Measurements from ENCODE around the gene PRCC. TPM values are rescaled to one million over a fixed set of nuclear protein-coding genes. Genes with fewer than 3 reads are reported as not detected.

Gene PRCC
- total RNA-seq, 2 donors from 2014 or later = 67.7 to 84.4 TPM

DNA sequence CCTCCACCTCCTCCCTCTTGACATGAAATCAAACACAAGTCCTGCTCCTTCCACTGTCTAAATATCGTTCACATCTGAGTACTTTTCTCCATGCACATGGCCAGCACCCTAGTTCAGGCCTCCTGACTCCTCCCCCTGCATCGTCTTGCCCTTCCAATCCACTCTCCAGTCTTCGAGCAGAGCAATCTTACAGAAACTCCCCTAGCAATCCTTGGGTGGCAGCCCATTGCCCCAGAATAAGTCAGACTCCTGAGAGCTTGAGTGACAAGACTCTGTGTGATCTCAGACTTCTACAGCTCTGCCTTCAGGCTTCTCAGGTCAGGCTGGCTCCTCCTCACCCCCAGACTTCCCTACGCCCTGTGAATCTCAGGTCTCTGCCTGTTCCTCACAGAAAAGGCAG is 43.8 kb downstream of the PRCC start:
- DNase-seq (no peak), ATAC-seq (replicated peaks in 1 of 2) (no peak)
- peak overlapping the region; percentile 29 for H3K27ac Mint-ChIP-seq
- H3K4me3 Mint-ChIP-seq = peak overlapping the region; percentile 92 to 93
- peaks cover 52 to 63% of the 10 kb centered on the region in 2 donors for H3K36me3 Mint-ChIP-seq (ENCODE audit: insufficient read depth in 2 of 2)
- H3K27me3 Mint-ChIP-seq (ENCODE audit: low read depth) = no peaks in the 10 kb centered on the region
- H3K4me1 Mint-ChIP-seq (ENCODE audit: low read depth) = peaks cover 86% of the 10 kb centered on the region
- no peaks in the 10 kb centered on the region for H3K9me3 Mint-ChIP-seq

DNA sequence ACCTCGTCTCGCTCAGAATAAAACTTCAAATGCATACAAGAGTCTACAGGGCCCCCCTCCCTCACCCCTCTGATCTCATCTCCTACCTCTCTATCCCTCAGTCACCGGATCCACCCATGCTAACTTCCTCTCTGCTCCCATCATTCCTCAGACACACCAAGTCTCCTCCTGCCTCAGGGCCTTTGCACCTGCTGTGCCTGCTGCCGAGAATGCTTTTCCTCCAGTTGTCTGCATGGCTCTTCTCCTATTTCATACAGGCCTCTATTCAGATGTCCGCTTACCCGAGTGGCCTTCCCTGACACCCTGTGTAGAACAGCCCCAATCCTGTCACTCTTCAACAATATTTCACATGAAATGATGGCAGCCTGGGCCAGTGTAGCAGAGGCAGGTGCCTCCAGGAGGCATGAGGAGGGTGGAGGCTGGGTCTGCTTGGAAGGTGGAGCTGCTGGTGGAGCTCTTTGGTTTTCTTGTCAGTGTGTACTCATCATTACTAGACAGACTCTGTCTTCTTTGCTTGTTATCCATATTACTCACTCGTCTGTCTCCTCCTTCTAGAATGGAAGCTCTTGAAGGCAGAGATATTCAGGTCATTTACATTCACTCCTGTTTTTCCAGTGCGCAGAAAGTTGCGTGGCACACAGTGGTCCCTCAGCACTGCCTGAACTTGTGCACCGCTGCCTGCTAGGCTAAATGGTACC is 45.1 kb downstream of the PRCC start:
- Mint-ChIP-seq H3K36me3 (ENCODE audit: insufficient read depth in 2 of 2) (peaks cover 53 to 56% of the 10 kb centered on the region in 2 donors), H3K4me1 (ENCODE audit: low read depth) (peaks cover 83% of the 10 kb centered on the region), H3K4me3 (peak overlapping the region; percentile 92 to 93), H3K9me3 (no peaks in the 10 kb centered on the region), H3K27ac (peak overlapping the region; percentile 29), H3K27me3 (ENCODE audit: low read depth) (no peaks in the 10 kb centered on the region)
- DNase-seq (no peak), ATAC-seq (replicated peaks in 1 of 2) (no peak)

GRCh38 chr1:156813298-156813697 is 46.0 kb downstream of the PRCC start:
- ATAC-seq (replicated peaks in 1 of 2) = no peak
- no peak for DNase-seq
- Mint-ChIP-seq H3K4me3 (peak overlapping the region; percentile 92 to 93), H3K27me3 (ENCODE audit: low read depth) (no peaks in the 10 kb centered on the region), H3K4me1 (ENCODE audit: low read depth) (peaks cover 83% of the 10 kb centered on the region), H3K9me3 (no peaks in the 10 kb centered on the region), H3K27ac (peak overlapping the region; percentile 29), H3K36me3 (ENCODE audit: insufficient read depth in 2 of 2) (peaks cover 45 to 47% of the 10 kb centered on the region in 2 donors)

- no peaks in the 10 kb centered on the region for H3K9me3 Mint-ChIP-seq
- H3K4me3 Mint-ChIP-seq = peak overlapping the region; percentile 92 to 93
- peak overlapping the region; percentile 97 for H3K27ac Mint-ChIP-seq
- ATAC-seq (replicated peaks in 1 of 2) (peak; percentile 32 to 41), DNase-seq (peak; percentile 61 to 67)
- H3K36me3 Mint-ChIP-seq (ENCODE audit: insufficient read depth in 2 of 2) = peaks cover 44 to 45% of the 10 kb centered on the region in 2 donors
- H3K4me1 Mint-ChIP-seq (ENCODE audit: low read depth) = peaks cover 83% of the 10 kb centered on the region
- no peaks in the 10 kb centered on the region for H3K27me3 Mint-ChIP-seq (ENCODE audit: low read depth)
Measured at GRCh38 chr1:156813750-156814570, 46.6 kb downstream of the PRCC start.

- H3K9me3 Mint-ChIP-seq = no peaks in the 10 kb centered on the region
- H3K27ac Mint-ChIP-seq = peak overlapping the region; percentile 97
- peaks cover 44% of the 10 kb centered on the region in 2 donors for H3K36me3 Mint-ChIP-seq (ENCODE audit: insufficient read depth in 2 of 2)
- peak; percentile 57 to 66 for DNase-seq
- H3K27me3 Mint-ChIP-seq (ENCODE audit: low read depth) = no peaks in the 10 kb centered on the region
- peak in 1 of 2 donors; percentile 26 for ATAC-seq (replicated peaks in 1 of 2)
- peak overlapping the region; percentile 92 to 93 for H3K4me3 Mint-ChIP-seq
- peaks cover 76% of the 10 kb centered on the region for H3K4me1 Mint-ChIP-seq (ENCODE audit: low read depth)
Measured at GRCh38 chr1:156814571-156815260, 47.4 kb downstream of the PRCC start.

DNA sequence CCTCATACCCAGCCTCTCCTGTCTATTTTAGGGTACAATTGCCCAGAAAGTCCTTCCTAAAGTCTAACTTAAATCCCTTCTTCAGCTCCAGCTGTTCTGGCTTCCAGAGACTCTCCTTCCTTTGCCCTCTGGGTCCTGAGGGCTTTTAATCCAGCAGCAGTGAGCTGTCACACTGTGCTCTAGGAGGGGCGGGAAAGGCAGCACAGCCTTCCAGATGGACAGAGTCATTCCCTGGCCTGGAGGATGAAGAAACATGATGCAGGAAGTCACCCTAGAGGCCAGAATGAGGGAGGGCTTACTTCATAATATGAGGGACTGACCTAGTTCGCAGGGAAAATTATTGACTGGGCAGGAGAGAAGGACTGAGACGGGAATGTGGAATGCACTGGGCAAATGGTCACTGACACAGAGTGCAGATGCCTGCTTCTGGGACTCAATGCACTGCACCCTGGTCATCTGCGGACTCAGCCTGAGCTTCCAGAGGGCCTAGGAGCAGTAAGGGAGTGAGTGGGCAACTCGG is 48.0 kb downstream of the PRCC start:
- Mint-ChIP-seq H3K4me1 (ENCODE audit: low read depth) (peaks cover 69% of the 10 kb centered on the region), H3K27me3 (ENCODE audit: low read depth) (no peaks in the 10 kb centered on the region), H3K27ac (peak overlapping the region; percentile 97), H3K4me3 (peak overlapping the region; percentile 92 to 93), H3K36me3 (ENCODE audit: insufficient read depth in 2 of 2) (peaks cover 43% of the 10 kb centered on the region in 2 donors), H3K9me3 (no peaks in the 10 kb centered on the region)
- ATAC-seq (replicated peaks in 1 of 2) (no peak), DNase-seq (no peak)

DNA sequence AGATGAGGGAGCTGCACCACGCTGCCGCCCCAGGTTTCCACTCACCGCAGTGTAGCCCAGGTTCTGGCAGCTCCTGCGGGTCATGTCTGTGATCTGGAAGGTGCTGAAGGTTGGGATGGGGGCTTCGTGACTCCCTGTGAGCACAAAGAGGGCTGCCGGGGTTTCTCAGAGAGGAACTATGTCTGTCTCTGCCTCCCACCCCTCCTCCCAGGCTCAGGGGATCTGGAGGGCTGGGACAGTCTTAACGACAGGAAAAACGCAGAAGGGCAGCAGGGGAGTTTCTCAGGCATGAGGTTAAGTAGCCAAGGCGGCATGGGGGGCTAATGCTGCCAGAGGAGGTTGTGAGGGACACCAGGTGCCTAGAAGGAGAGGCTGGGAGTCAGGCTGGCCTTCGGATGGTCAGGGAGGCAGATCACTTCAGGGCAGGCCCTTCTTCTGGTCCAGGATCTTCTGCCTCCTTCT is 48.7 kb downstream of the PRCC start:
- no peak for ATAC-seq (replicated peaks in 1 of 2)
- Mint-ChIP-seq H3K27me3 (ENCODE audit: low read depth) (no peaks in the 10 kb centered on the region), H3K27ac (peak overlapping the region; percentile 97), H3K36me3 (ENCODE audit: insufficient read depth in 2 of 2) (peaks cover 45 to 46% of the 10 kb centered on the region in 2 donors), H3K4me3 (peak overlapping the region; percentile 92 to 93), H3K4me1 (ENCODE audit: low read depth) (peaks cover 71% of the 10 kb centered on the region), H3K9me3 (peaks cover 4 to 6% of the 10 kb centered on the region in 2 donors)
- no peak for DNase-seq

DNA sequence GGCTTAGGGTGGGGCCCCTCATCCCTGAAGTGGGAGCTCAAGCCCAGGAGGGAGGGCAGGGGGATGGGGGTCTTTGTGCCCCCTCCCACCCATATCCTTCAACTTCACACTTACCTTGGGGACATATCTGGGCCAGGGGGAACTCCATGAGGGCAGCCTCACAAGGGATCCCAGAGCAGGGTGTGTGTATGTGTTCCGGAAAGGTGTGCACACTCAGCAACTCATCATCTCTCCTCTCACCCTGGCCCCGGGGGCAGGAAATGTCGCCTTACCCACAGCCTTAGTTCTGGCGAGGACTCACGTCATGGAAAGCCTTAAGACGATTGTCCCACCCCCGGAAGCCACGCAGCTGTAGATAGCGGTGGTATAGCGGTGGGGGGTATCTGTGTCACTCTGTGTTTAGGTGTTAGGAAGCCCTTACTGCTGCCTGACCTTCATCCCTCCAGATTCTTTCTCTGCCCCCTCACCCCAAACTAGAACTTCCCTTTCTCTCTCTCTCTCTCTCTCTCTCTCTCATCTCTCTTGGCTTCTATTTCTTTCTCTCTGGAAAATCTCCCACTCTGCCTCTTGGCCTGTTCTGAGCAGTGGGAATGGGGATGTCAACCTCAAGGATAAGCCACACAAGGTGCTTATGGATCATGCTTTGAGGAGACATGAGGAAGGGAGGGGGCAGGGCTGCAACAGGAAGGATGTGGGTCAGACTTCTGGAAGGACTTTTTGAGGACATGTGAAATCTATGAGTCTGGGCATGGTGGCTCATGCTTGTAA is 49.4 kb downstream of the PRCC start, which contains the start of gene SH2D2A:
Gene SH2D2A (minus strand): TSS at position 288 of the 768 bp plus-strand sequence. CDS start 140 bp downstream, at position 148.
- DNase-seq (peak; percentile 95), ATAC-seq (replicated peaks in 1 of 2) (peak; percentile 92 to 95)
- H3K9me3 Mint-ChIP-seq = peaks cover 7 to 9% of the 10 kb centered on the region in 2 donors
- peaks cover 71% of the 10 kb centered on the region for H3K4me1 Mint-ChIP-seq (ENCODE audit: low read depth)
- H3K4me3 Mint-ChIP-seq = peak within 1 kb of the TSS; percentile 92 to 93
- peak within 1 kb of the TSS; percentile 97 for H3K27ac Mint-ChIP-seq
- no peaks in the 10 kb centered on the region for H3K27me3 Mint-ChIP-seq (ENCODE audit: low read depth)
- peaks cover 39 to 43% of the 10 kb centered on the region in 2 donors for H3K36me3 Mint-ChIP-seq (ENCODE audit: insufficient read depth in 2 of 2)

DNA sequence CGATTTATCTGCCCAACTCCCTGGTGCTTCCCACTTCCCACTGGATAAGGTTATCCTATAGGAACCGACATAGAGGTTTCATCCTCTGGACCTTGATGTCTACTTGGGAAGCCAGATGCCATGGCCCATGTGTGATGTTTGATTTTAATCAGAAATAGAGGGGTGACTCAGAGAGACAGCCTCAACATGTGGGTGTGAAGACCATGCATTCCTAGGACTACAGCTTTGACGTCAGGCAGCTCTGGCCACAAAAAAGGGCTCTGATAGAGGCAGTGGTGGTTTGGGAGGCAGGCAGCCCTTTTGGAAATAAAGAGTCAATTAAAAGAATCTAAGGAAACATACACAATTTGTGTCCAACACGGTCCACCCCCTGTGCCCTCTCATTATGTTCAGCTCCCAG is 54.5 kb downstream of the PRCC start:
- Mint-ChIP-seq H3K4me3 (peak overlapping the region; percentile 60 to 62), H3K27me3 (ENCODE audit: low read depth) (no peaks in the 10 kb centered on the region), H3K36me3 (ENCODE audit: insufficient read depth in 2 of 2) (peaks cover 6 to 10% of the 10 kb centered on the region in 2 donors), H3K9me3 (peaks cover 7 to 11% of the 10 kb centered on the region in 2 donors), H3K27ac (peak overlapping the region; percentile 74), H3K4me1 (ENCODE audit: low read depth) (peaks cover 49% of the 10 kb centered on the region)
- ATAC-seq (replicated peaks in 1 of 2) (peak; percentile 92), DNase-seq (peak; percentile 68 to 73)

GRCh38 chr1:156822680-156823079 is 55.3 kb downstream of the PRCC start:
- Mint-ChIP-seq H3K27me3 (ENCODE audit: low read depth) (no peaks in the 10 kb centered on the region), H3K36me3 (ENCODE audit: insufficient read depth in 2 of 2) (peaks cover 5 to 10% of the 10 kb centered on the region in 2 donors), H3K9me3 (peaks cover 7 to 11% of the 10 kb centered on the region in 2 donors), H3K4me1 (ENCODE audit: low read depth) (peaks cover 43% of the 10 kb centered on the region), H3K27ac (peak overlapping the region; percentile 17), H3K4me3 (peak overlapping the region; percentile 35 to 40)
- DNase-seq (no peak), ATAC-seq (replicated peaks in 1 of 2) (peak; percentile 26 to 38)

- ATAC-seq (replicated peaks in 1 of 2) = no peak
- Mint-ChIP-seq H3K4me1 (ENCODE audit: low read depth) (peaks cover 40% of the 10 kb centered on the region), H3K9me3 (peaks cover 7 to 11% of the 10 kb centered on the region in 2 donors), H3K27me3 (ENCODE audit: low read depth) (no peaks in the 10 kb centered on the region), H3K4me3 (peak overlapping the region in 1 of 2 donors; percentile 40), H3K27ac (peak overlapping the region; percentile 17), H3K36me3 (ENCODE audit: insufficient read depth in 2 of 2) (peaks cover 5 to 10% of the 10 kb centered on the region in 2 donors)
- DNase-seq = no peak
Measured at GRCh38 chr1:156823210-156823790, 56.0 kb downstream of the PRCC start.

Measured in activated T-cell treated with anti-CD3 and anti-CD28 coated beads, Interleukin-2, amount 50 U/mL, for 72 hours (primary cell).